GM23248 (cell line): ENCODE measurements around the gene KIAA1671.

ENCODE experiments used
- EZH2 ChIP-seq: fragments of 200-600 bp; sonication (generic); IDR thresholded peaks from 2 replicates; pipeline ENCODE4 v1.6.1; 2018; ENCODE audit warnings: antibody characterized with exemption, mild to moderate bottlenecking; ENCODE audit not compliant: insufficient read depth, poor library complexity, severe bottlenecking
- EZH2phosphoT487 ChIP-seq: fragments of 200-600 bp; sonication (generic); IDR thresholded peaks from 2 replicates; pipeline ENCODE4 v1.6.1; 2018; ENCODE audit warnings: antibody characterized with exemption, moderate library complexity, mild to moderate bottlenecking, low read depth; ENCODE audit not compliant: insufficient read depth

DNA sequence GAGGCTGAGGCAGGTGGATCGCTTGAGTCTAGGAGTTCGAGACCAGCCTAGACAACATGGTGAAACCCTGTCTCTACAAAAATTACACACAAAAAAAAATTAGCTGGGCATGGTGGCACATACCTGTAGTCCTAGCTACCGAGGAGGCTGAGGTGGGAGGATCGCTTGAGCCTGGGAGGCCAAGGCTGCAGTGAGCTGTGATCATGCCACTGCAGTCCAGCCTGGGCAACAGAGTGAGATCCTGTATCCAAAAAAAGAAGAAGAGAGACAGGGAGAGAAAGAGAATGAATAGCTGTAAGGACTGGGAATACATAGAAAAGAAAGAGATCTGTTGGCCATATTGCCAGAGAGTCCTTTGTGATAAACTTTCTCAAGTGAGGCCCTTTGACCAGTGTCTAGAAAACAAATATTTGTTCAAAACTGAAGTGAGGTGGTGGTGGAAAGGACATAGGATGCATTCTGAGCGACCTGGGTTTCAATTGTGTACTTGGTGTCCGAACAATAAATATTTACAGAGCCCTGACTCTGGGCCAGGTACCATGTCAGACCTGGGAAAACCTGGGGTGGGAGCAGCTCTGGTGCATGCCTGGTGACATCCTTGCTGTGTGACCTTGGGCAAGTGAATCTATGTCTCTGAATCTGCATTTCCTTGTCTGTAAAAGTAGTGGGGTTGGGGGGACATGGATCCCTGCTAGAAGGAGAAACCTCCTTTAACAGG, 157.5 kb downstream of the KIAA1671 start:
- TF ChIP-seq EZH2phosphoT487 (no peak), EZH2 (no peak)
